SHP77 (cell line): ENCODE results near the gene FNBP1.
"Not testable (repeated sequence)": the region's sequence is repeated elsewhere in the genome, so short reads cannot be mapped to it uniquely, and the experiment has no call there.

Experiments
- DNase-seq, 2 experiments: peaks; one replicate each; lab custom pipeline; 2025; lab: John Stamatoyannopoulos, UW

The FNBP1 gene

GRCh38 chr9:129952337-129952736 is 90.7 kb downstream of the FNBP1 start:
- DNase-seq, result no peak

GRCh38 chr9:129949821-129950220 is 93.2 kb downstream of the FNBP1 start:
- no peak for DNase-seq

DNA sequence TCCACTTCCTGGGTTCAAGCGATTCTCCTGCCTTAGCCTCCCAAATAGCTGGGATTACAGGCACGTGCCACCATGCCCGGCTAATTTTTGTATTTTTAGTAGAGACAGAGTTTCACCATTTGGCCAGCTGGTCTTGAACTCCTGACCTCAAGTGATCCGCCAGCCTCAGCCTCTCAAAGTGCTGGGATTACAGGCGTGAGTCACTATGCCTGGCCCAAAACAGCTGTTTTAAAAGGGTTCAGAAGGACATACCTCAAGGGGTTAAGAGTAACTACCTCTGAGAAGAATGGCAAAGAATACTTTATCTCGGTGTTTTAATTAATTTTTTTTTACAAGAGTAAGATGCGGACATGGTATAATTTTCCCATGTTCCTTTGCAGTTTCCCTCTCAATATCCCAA is 94.4 kb downstream of the FNBP1 start:
- not testable (repeated sequence) for DNase-seq

GRCh38 chr9:129946246-129946995 is 96.6 kb downstream of the FNBP1 start:
- no peak for DNase-seq

GRCh38 chr9:129945314-129945713 is 97.7 kb downstream of the FNBP1 start:
- DNase-seq, result no peak

GRCh38 chr9:129944506-129945116 is 98.4 kb downstream of the FNBP1 start:
- no peak for DNase-seq

DNA sequence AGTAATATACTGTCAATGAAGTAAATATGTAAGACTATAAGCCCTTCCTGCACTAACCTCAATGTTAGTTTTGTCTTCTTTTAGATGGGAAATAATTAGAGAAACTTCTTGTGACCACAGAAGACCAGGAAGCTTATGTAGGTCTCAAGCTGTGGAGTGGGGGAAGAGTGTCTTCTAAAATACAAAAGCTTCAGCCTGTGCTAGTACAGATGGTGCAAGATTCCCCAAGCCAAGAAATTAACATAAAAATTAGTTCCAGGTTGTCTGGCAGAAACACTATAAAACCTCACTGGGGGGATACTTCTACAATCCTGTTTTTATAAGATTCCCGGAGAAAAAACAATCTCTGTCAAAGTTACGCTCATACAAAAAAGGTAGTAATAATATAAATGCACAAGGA is 103.6 kb downstream of the FNBP1 start:
- DNase-seq, result no peak

DNA sequence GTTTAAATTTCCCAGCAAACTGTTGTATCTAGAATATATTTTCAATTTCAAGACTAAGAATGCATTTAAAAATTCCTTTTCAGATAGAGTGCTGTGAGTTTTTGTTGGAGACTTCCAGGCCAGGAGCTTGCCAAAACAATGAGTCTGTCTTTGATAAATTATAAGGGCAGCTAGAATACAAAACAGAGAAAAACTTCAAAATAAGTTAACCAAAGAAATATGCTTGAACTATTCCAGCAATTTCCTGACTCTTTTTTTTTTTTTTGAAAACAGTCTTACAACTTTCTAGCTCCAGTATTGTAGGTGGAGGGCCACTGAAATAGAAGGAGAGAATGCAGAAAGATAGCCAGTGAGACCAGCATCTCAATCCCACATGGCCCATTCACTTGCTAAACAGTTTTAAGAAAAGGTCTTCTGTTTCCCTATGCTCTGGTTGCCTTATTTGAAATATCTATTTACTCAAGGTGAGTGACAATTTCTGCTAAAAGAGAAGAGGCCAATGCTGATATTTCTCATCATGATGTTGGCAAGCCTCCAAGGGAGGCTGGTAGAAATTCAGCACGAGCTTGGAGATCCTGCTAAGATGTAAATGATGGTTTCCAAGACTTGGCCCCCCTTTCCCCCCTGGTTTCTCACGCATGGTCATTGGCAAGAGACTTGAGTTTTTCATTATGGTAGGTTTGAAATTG is 104.6 kb downstream of the FNBP1 start:
- no peak for DNase-seq

GRCh38 chr9:129937879-129938278 is 105.1 kb downstream of the FNBP1 start:
- not testable (repeated sequence) for DNase-seq

GRCh38 chr9:129936222-129936621 is 106.8 kb downstream of the FNBP1 start:
- no peak for DNase-seq

DNA sequence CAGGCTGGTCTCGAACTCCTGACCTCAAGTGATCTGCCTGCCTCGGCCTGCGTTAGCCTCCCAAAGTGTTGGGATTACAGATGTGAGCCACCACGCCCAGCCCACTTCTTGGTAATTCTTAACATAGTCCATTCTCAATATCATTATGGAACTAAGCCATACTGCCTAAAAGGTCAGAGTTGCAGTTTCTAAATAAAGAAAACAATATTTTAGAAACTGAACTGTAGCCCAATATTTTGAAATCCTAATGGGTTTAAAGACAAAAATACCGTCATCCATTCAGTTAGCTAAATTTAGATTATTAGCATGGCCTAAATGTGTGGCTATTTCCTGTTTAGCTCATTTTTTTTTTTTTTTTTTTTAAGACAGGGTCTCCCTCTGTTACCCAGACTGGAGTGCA is 108.2 kb downstream of the FNBP1 start:
- DNase-seq, result no peak

- no peak for DNase-seq
Observed at GRCh38 chr9:129934041-129934591, 108.9 kb downstream of the FNBP1 start.

- DNase-seq, result no peak
Observed at GRCh38 chr9:129933185-129934040, 109.6 kb downstream of the FNBP1 start.

DNA sequence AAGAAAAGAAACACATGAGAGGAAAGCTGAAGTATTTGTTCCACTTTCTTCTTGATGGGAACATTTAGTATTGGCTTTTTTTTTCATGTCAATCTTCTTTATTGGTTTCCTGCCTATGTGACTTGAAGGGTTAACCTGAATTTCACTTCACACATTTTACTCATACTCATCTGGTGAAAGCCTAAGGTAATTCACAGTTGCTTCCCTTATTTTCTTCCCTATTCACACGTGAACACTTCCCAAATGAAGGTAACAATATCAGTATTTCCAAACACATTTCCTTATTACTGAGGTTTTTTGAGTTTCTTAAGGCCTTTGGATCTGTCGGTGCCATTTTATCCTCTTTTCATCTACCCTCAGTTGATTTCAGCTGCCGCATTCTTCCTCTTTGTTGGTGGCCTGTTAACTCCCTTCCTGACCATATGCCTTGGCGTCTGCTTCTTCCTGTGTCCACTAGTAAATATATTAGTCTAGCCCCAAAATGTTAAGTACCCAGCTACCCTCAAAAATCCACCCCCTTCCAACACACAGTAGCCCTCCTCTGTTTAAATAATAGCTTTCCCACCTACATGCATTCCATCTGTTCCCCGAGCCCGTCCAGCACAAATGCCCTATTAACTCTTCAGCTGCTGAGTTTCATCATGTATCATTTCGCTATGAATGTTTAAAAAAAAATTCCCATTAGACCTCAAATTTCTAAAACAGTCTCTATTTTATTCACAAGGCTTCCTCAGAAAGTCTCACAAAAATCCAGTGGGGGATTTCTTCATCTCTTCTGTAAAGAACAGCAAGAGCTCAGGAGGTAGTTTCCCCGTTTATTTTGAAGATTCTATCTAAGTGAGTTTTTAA is 110.5 kb downstream of the FNBP1 start:
- DNase-seq, result no peak

DNA sequence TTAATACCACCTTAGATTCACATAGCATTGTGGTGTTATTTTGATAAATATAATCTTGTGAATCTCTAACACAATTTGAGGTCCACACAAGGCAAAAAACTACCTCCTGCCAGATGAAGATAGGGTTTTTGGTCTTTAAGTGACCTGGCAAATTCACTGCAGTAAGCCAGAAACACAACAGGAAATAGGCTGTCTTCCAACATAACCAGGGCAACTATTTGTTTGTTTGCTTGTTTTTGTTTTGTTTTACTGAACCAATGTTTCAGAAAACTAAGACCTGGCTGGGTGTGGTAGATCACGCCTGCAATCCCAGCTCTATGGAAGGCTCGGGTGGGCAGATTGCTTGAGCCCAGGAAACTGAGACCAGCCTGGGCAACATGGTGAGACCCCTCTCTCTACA is 112.2 kb downstream of the FNBP1 start:
- no peak for DNase-seq

DNA sequence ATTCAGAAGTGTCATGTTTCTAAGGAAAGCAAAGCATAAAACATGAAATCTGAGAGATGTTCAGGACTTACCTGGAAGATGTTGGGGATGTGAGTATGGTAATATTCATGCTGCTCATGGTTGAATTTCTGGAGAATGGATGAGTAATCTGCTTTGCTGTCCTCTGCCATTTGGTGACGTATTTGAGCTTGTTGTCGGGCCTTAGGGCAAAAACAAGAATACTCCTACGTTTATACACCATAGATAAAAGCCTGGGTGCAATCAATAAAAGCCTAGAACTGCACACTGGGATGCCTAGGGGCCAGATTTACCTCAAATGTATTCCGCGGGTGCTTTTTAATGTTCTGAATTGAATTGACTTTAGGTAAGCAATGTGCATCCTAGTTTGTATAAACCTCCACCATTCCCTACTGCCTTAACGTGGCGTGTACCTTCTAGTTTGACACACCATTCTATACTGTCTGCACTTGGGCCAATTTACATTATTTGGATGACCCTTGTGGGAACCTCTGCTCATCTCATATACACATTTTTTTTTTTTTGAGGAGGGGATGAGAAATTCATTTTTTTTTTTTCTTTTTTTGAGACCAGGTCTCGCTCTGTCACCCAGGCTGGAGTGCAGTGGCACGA is 113.4 kb downstream of the FNBP1 start:
- no peak for DNase-seq

DNA sequence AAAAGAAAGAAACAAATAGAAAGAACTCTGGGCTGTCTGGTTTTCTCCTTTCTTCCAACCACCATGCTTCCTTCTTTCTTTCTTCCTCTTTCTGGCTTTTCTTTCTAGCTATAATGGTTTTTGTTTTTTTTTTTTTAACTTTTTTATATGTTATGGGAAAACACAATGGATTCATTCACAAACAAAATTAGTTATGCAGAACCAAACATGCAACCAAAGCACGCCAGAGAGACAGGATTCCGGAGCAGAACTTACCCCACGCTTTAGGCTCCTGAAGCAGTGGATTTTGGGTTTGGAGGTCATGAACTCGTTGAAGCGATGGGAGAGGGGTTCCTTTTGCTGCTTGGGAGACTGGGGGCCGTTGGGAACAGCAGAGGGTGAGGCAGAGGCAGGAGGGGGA is 119.4 kb downstream of the FNBP1 start:
- DNase-seq, result no peak

GRCh38 chr9:129921905-129922304 is 121.1 kb downstream of the FNBP1 start:
- DNase-seq, result no peak

DNA sequence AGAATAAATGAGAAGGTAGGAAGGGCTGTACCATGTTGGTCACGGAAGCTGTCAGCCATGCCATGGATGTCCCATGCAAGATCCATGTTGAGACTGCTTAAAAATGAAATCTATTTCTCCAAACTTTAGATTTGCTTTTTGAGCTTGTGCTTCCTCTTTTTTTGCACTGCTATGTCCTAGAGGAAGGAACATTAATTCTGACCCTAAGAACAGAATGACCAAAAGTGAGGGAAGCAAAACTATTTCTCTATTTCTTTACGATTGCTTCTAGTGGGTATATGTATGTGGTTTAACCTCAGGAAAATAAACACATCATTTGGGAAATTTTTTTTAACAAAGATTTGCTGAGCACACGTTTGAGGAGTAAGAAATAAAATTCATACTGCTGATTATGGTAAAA is 123.1 kb downstream of the FNBP1 start:
- no peak for DNase-seq

- no peak for DNase-seq
Observed at GRCh38 chr9:129919277-129919676, 123.7 kb downstream of the FNBP1 start.
